HepG2 (cell line): Measurements from ENCODE around the gene TOM1L1. TPM values are rescaled to one million over a fixed set of nuclear protein-coding genes. Genes with fewer than 3 reads are reported as not detected.

Experiments
- EP300 ChIP-seq, 3 experiments: sonication (generic) in 1 of 3; formaldehyde crosslinking in 1 of 3; IDR thresholded peaks; 2 replicates each; pipeline versions ENCODE4 v1.5.1 to v1.6.1; 2011 to 2020; ENCODE audit warnings: low read depth in 2 of 3, low read length in 2 of 3, borderline replicate concordance in 1 of 3, improper control_type of control experiment in 1 of 3, mild to moderate bottlenecking in 1 of 3, missing genetic modification reagents in 1 of 3, moderate library complexity in 1 of 3
- ETV5 ChIP-seq: IDR thresholded peaks from 2 replicates; pipeline ENCODE4 v1.6.1; 2018; ENCODE audit warnings: missing biosample characterization, missing genetic modification reagents, inconsistent platforms, borderline replicate concordance
- FOXO4 ChIP-seq: sonication (generic); formaldehyde crosslinking; conservative IDR thresholded peaks from 2 replicates; pipeline ENCODE4 v1.8.1; 2023; ENCODE audit warnings: missing genetic modification reagents
- GTF3A ChIP-seq: sonication (generic); formaldehyde crosslinking; conservative IDR thresholded peaks from 2 replicates; pipeline ENCODE4 v1.4.0; 2020; ENCODE audit warnings: mild to moderate bottlenecking, missing genetic modification reagents
- MAX ChIP-seq: IDR thresholded peaks from 2 replicates; pipeline ENCODE4 v1.6.1; 2012; ENCODE audit warnings: inconsistent platforms
- NFKB2 ChIP-seq: sonication (generic); formaldehyde crosslinking; IDR thresholded peaks from 2 replicates; pipeline ENCODE4 v1.4.0; 2020; ENCODE audit warnings: missing genetic modification reagents, borderline replicate concordance
- RFX1 ChIP-seq: fragments of 450-650 bp; IDR thresholded peaks from 2 replicates; pipeline ENCODE4 v1.6.1; 2017
- SETDB1 ChIP-seq: sonication (generic); formaldehyde crosslinking; IDR thresholded peaks from 2 replicates; pipeline ENCODE4 v1.5.1; 2020; ENCODE audit warnings: missing genetic modification reagents, mild to moderate bottlenecking, borderline replicate concordance
- TBX3 ChIP-seq: fragments of 450-650 bp; IDR thresholded peaks from 2 replicates; pipeline ENCODE4 v1.6.1; 2017; ENCODE audit warnings: antibody characterized with exemption, mild to moderate bottlenecking, inconsistent platforms, borderline replicate concordance
- THAP7 ChIP-seq: sonication (generic); formaldehyde crosslinking; IDR thresholded peaks from 2 replicates; pipeline ENCODE4 v1.8.1; 2023; ENCODE audit warnings: mild to moderate bottlenecking, missing genetic modification reagents
- TRAFD1 ChIP-seq: sonication (generic); formaldehyde crosslinking; IDR thresholded peaks from 2 replicates; pipeline ENCODE4 v1.5.1; 2020; ENCODE audit warnings: missing genetic modification reagents, mild to moderate bottlenecking, borderline replicate concordance
- ZEB1 ChIP-seq: IDR thresholded peaks from 2 replicates; pipeline ENCODE4 v1.6.1; 2012; ENCODE audit warnings: mild to moderate bottlenecking, low read depth, inconsistent platforms; ENCODE audit not compliant: insufficient replicate concordance
- ZNF3 ChIP-seq: IDR thresholded peaks from 2 replicates; pipeline ENCODE4 v1.7.0; 2017; ENCODE audit warnings: inconsistent platforms
- ZNF552 ChIP-seq: sonication (generic); formaldehyde crosslinking; IDR thresholded peaks from 2 replicates; pipeline ENCODE4 v1.9.0; 2022; ENCODE audit warnings: missing genetic modification reagents, mild to moderate bottlenecking, borderline replicate concordance
- ZNF557 ChIP-seq: sonication (generic); formaldehyde crosslinking; IDR thresholded peaks from 2 replicates; pipeline ENCODE4 v1.4.0; 2020; ENCODE audit warnings: missing genetic modification reagents
- ZNF570 ChIP-seq: sonication (generic); formaldehyde crosslinking; IDR thresholded peaks from 2 replicates; pipeline ENCODE4 v1.4.0; 2020; ENCODE audit warnings: mild to moderate bottlenecking, missing genetic modification reagents, borderline replicate concordance
- ZNF691 ChIP-seq: sonication (generic); formaldehyde crosslinking; IDR thresholded peaks from 2 replicates; pipeline ENCODE4 v1.4.0; 2020; ENCODE audit warnings: missing genetic modification reagents, low read depth, mild to moderate bottlenecking, borderline replicate concordance
- ZNF737 ChIP-seq: sonication (generic); formaldehyde crosslinking; IDR thresholded peaks from 2 replicates; pipeline ENCODE4 v1.5.0; 2020; ENCODE audit warnings: missing genetic modification reagents, mild to moderate bottlenecking, borderline replicate concordance
- ZNF792 ChIP-seq: IDR thresholded peaks from 2 replicates; pipeline ENCODE4 v1.6.1; 2016
- ZSCAN29 ChIP-seq: sonication (generic); formaldehyde crosslinking; conservative IDR thresholded peaks from 2 replicates; pipeline ENCODE4 v1.4.0; 2020; ENCODE audit warnings: mild to moderate bottlenecking, missing genetic modification reagents
- polyA plus RNA-seq, 8 experiments: library from polyadenylated mRNA; depleted of rRNA in 3 of 8; stranded (reverse) in 7 of 8; unstranded in 1 of 8; fragments of >200 nt; fragmentation: Illumina TruSeq in 4 of 8; extraction: Trizol in 4 of 8; gene quantifications; 2 replicates each; pipeline versions ENCODE4 v1.2.1 to v1.2.3, GENCODE V29; 2011 to 2016; ENCODE audit warnings: low read depth in 4 of 8, missing spikeins in 1 of 8, mixed read lengths in 1 of 8; ENCODE audit not compliant: insufficient read depth in 1 of 8
- total RNA-seq, 5 experiments: library from RNA; depleted of rRNA; stranded (reverse); fragments of >200 nt; fragmentation: Illumina TruSeq; extraction: Trizol; gene quantifications; 2 replicates each; pipeline ENCODE4 v1.2.3, GENCODE V29; 2016; ENCODE audit warnings: low read depth in 1 of 5
- TF ChIP-seq, protein P1 (sequence below): sonication (generic); formaldehyde crosslinking; conservative IDR thresholded peaks from 2 replicates; pipeline ENCODE4 v1.4.0; 2020; ENCODE audit warnings: mild to moderate bottlenecking, missing genetic modification reagents, moderate library complexity

TOM1L1 gene
- total and polyA plus RNA-seq, 2 of the 13 experiments (the other 11 are each of a cell fraction or from before 2014, with no cell fraction given), result 45.3 to 51.3 TPM

DNA sequence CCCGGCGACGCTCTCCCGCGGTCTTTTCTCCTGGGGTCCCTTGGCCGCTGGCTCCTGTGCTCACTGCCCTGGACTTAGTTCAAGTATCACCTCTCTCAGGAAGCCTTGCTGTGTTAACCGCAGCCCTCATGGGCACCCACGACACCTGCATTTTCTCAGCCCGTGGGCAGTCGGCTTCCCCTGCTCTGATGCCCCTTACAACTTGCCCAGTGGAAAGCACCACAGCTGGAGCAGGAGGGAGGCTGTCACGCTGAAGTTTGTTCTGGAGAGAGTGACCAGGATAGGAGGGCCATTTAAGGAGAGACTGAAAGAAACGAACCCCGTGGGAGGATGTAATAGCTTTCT is 68.3 kb downstream of the TOM1L1 start (continued):
- TF ChIP-seq FOXO4 (no peak), ZNF737 (CRISPR knock-in tag) (peak; percentile 90; the same call in 1 of the 2 replicates), EP300 (IDR thresholded peaks at IDR 0.05; ENCODE audit: low read depth in 2 of 2, low read length in 2 of 2) (no peak), EP300 (CRISPR knock-in tag; IDR thresholded peaks at IDR 0.05; ENCODE audit: borderline replicate concordance) (no peak), MAX (no peak; the same call in 1 of the 2 replicates), ZNF792 (CRISPR knock-in tag) (no peak), TRAFD1 (CRISPR knock-in tag) (no peak), ZNF557 (no peak), ZNF570 (CRISPR knock-in tag) (no peak), ZSCAN29 (0 out of 2 replicates have a peak, but pooled peaks have one; percentile 18), THAP7 (no peak), SETDB1 (CRISPR knock-in tag) (no peak), ZNF3 (CRISPR knock-in tag) (no peak), ETV5 (CRISPR knock-in tag) (no peak), TBX3 (no peak), GTF3A (CRISPR knock-in tag) (0 out of 2 replicates have a peak, but pooled peaks have one; percentile 31), ZNF552 (CRISPR knock-in tag) (peak; percentile 16; the same call in 1 of the 2 replicates), ZEB1 (peak; percentile 75), NFKB2 (CRISPR knock-in tag) (0 out of 2 replicates have a peak, but pooled peaks have one; percentile 5), ZNF691 (CRISPR knock-in tag) (peak; percentile 68; the same call in 1 of the 2 replicates), RFX1 (no peak)
- TF ChIP-seq, protein P1, sequence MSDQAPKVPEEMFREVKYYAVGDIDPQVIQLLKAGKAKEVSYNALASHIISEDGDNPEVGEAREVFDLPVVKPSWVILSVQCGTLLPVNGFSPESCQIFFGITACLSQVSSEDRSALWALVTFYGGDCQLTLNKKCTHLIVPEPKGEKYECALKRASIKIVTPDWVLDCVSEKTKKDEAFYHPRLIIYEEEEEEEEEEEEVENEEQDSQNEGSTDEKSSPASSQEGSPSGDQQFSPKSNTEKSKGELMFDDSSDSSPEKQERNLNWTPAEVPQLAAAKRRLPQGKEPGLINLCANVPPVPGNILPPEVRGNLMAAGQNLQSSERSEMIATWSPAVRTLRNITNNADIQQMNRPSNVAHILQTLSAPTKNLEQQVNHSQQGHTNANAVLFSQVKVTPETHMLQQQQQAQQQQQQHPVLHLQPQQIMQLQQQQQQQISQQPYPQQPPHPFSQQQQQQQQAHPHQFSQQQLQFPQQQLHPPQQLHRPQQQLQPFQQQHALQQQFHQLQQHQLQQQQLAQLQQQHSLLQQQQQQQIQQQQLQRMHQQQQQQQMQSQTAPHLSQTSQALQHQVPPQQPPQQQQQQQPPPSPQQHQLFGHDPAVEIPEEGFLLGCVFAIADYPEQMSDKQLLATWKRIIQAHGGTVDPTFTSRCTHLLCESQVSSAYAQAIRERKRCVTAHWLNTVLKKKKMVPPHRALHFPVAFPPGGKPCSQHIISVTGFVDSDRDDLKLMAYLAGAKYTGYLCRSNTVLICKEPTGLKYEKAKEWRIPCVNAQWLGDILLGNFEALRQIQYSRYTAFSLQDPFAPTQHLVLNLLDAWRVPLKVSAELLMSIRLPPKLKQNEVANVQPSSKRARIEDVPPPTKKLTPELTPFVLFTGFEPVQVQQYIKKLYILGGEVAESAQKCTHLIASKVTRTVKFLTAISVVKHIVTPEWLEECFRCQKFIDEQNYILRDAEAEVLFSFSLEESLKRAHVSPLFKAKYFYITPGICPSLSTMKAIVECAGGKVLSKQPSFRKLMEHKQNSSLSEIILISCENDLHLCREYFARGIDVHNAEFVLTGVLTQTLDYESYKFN (CRISPR knock-in tag), result peak; percentile 9; the same call in 1 of the 2 replicates
